GM19324 (cell line): Measurements from ENCODE around the gene SLC16A13.
A peak's percentile ranks its signal among the peaks of the same experiment; 100 is the strongest.

Experiments
- ATAC-seq: cut with Tn5 transposase; IDR thresholded peaks from one replicate; pipeline ENCODE4 v1.9.1; 2021; ENCODE audit warnings: mild to moderate bottlenecking, moderate library complexity; ENCODE audit not compliant: unreplicated experiment, low FRiP score

The SLC16A13 gene

GRCh38 chr17:7011942-7012254 lies 23.9 kb upstream of the SLC16A13 start:
- ATAC-seq, result no peak

GRCh38 chr17:7014261-7014994 lies 21.4 kb upstream of the SLC16A13 start:
- ATAC-seq, result peak; percentile 89

- peak; percentile 3 for ATAC-seq
Measured at GRCh38 chr17:7014995-7015958, 20.5 kb upstream of the SLC16A13 start.

- no peak for ATAC-seq
Measured at GRCh38 chr17:7016418-7016817, 19.4 kb upstream of the SLC16A13 start.

GRCh38 chr17:7016886-7017826 lies 18.7 kb upstream of the SLC16A13 start:
- no peak for ATAC-seq

DNA sequence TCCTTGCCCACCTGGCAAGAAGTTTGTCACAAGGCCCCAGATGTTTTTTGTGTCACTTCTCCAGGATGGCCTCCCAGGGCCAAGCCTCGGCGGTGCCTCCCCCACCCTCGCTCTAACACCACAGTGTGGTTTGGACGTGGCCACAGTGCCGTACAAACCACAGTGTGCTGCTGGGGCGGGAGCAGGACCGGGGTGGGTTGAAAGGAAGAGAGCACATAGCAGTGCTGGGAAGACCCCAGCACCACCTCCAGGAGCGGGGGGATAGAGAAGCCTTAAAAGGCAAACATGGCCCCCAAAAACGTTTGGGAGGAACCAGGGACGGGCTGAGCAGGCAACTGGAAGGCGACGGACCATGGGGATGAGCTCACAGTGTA lies 18.0 kb upstream of the SLC16A13 start:
- no peak for ATAC-seq

DNA sequence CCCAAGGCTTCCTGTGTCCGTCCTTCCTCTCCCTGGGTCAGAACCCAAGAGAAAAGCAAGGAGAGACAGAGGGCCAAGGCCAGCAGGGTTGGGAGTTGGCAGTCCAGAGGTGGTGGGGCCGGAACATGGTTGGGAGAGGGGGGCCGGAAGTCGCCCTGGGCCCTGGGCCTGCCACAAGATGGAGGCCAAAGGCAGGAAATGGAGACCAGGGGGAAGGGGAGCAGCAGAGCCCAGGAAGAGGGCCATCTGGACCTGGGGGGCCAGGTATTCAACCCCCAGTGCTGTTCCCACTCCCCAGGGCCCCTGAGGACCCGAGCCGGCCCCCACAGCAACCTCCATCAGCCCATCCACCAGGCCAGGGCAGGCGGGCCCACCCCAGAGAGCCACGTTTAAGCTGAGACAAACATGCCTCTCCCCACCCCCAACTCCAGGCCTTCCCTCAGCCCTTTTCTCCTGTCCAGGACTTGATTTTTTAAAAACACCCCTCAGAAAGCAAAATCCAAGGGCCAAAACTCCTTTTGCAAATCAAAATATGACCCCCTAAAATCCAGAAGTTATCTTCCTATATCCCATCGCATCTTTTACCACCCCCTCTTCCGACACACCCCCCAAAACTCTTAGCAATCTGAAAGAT lies 17.4 kb upstream of the SLC16A13 start:
- ATAC-seq, result no peak

DNA sequence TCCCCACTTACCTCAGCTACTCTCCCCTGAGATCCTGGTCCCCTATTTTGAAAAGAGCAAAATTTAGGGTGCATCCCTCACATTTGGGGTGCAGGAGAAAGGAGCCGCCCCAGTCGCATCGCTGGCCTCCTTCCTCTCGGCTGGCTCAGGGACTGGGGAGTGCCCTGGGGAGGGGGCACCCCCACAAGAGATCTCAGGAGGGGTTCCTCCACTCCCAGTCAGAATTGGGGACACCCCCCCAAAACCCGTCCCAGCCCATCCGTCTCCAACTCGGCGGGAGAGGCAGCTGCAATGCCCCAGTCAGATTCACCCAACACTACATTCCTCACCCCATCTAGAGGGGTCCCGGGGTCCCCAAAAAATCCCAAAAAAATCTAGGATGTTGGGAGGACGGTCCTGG lies 16.4 kb upstream of the SLC16A13 start:
- ATAC-seq, result no peak

GRCh38 chr17:7019839-7020519 lies 15.8 kb upstream of the SLC16A13 start:
- ATAC-seq, result no peak

GRCh38 chr17:7020894-7021664 lies 14.7 kb upstream of the SLC16A13 start:
- no peak for ATAC-seq

GRCh38 chr17:7021993-7022778 lies 13.6 kb upstream of the SLC16A13 start:
- peak; percentile 56 for ATAC-seq

- no peak for ATAC-seq
Measured at GRCh38 chr17:7022781-7023571, 12.8 kb upstream of the SLC16A13 start, which contains the start of gene BCL6B. Gene BCL6B (plus strand): TSS chr17:7023050. CDS start chr17:7023672, 622 bp downstream.

GRCh38 chr17:7023576-7024401 lies 12.0 kb upstream of the SLC16A13 start:
- peak; percentile 43 for ATAC-seq

- no peak for ATAC-seq
Measured at GRCh38 chr17:7024402-7024785, 11.4 kb upstream of the SLC16A13 start.

DNA sequence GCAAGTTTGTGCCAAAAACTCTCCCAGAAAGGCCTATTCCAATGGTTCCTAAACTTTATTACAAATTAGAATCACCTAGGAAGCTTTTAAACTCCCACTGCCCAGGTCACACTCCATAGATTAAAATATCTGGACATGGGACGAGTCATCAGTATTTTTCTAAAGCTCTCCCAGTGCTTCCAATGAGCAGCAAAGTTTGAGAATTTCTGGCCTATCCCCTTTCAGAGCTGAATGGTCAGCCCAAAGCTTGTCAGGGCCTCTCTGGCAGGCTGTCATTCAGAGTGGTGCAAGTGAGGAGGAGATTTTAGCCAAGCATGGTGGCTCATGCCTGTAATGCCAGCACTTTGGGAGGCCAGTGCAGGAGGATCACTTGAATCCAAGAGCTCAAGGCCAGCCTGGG lies 10.6 kb upstream of the SLC16A13 start:
- ATAC-seq, result no peak

GRCh38 chr17:7026471-7027115 lies 9.2 kb upstream of the SLC16A13 start:
- ATAC-seq, result no peak
